Peyer's patch (tissue), 4 donors: ENCODE results near the gene CD1E. TPM values are rescaled to one million over a fixed set of nuclear protein-coding genes. Genes with fewer than 3 reads are reported as not detected.

Experiments
- DNase-seq, 3 donors: peaks; one replicate each; pipeline ENCODE4 v3.0.0-alpha.2; 2017 to 2019
- H3K27ac ChIP-seq, 4 donors: fragments of 200-600 bp; sonication (generic); one replicate each; pipeline ENCODE4 v1.5.1; 2016 to 2019
- H3K27me3 ChIP-seq, 2 donors: fragments of 200-600 bp; sonication (generic); one replicate each; pipeline ENCODE4 v1.5.1; 2019
- H3K36me3 ChIP-seq, 3 donors: fragments of 200-600 bp; sonication (generic); one replicate each; pipeline ENCODE4 v1.5.1; 2016 to 2019
- H3K4me1 ChIP-seq, 4 donors: fragments of 200-600 bp; sonication (generic); one replicate each; pipeline ENCODE4 v1.5.1; 2016 to 2019
- H3K4me3 ChIP-seq, 4 donors: fragments of 200-600 bp; sonication (generic); 1 replicate in 3 of 4; 2 replicates in 1 of 4; pipeline ENCODE4 v1.5.1; 2016 to 2019; ENCODE audit warnings: mild to moderate bottlenecking in 1 of 4
- H3K9me3 ChIP-seq, 4 donors: fragments of 200-600 bp; sonication (generic); one replicate each; pipeline ENCODE4 v1.5.1; 2016 to 2019; ENCODE audit warnings: mild to moderate bottlenecking in 1 of 4
- POLR2A ChIP-seq, 2 donors: fragments of 450-650 bp; IDR thresholded peaks; one replicate each; pipeline ENCODE4 v1.5.1; 2017; ENCODE audit warnings: antibody characterized with exemption in 2 of 2, mild to moderate bottlenecking in 2 of 2, moderate library complexity in 2 of 2
- total RNA-seq, 4 donors: library from RNA; depleted of rRNA; stranded (reverse); fragments of >200 nt; gene quantifications; one replicate each; pipeline ENCODE4 v1.1.0, GENCODE V29; 2016
- TF ChIP-seq, protein P1 (sequence below), 6 experiments: fragments of 450-650 bp in 4 of 6; fragments of 200-600 bp in 2 of 6; sonication (generic) in 1 of 6; IDR thresholded peaks; one replicate each; pipeline ENCODE4 v1.5.1; 2017 to 2019; ENCODE audit warnings: antibody characterized with exemption in 6 of 6, mild to moderate bottlenecking in 3 of 6, moderate library complexity in 1 of 6

CD1E gene
- total RNA-seq, result not detected

DNA sequence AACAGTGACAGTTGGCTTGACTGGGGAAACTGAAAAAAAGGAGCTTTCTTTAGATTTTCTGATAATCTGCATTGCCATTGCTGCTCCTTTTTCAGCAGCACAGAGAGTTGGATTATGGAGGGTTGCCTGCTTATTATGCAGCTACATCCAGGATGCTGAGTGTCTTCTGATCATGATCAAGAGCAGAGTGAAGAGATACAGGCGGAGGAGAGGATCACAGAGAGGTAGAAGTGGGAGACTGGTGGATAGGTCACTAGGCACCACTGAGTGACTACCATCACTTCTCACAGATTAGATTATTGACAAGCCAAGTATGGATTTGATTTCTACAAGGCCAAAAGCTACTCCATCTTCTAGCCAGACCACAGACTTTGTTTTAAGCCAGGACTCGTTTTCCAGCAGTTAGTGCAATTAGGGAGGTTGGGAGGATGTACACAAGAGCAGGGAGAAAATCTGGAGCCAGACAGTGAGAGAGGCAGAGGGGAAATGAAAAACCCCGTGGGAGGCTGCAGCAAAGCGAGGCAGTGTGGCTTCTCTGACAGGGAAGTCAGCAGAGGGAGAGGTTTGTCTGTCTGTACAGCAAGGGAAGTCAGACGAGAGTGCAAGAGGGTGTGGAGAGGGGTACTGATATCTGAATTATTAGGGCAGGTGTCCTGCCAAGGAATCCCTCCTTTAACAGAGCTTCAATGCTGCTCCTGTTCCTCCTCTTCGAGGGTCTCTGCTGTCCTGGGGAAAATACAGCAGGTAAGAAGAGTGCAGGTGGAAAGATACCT is at the start of gene CD1E:
TSS of gene CD1E (plus strand) at position 592 of the 773 bp plus-strand sequence. CDS start at position 687, 95 bp downstream.
- Histone ChIP-seq H3K27me3 (no peaks in the 10 kb centered on the region), H3K9me3 (no peaks in the 10 kb centered on the region), H3K36me3 (no peaks in the 10 kb centered on the region), H3K27ac (no peak within 1 kb of the TSS), H3K4me3 (no peak within 1 kb of the TSS), H3K4me1 (no peaks in the 10 kb centered on the region)
- DNase-seq, result no peak
- TF ChIP-seq, protein P1, sequence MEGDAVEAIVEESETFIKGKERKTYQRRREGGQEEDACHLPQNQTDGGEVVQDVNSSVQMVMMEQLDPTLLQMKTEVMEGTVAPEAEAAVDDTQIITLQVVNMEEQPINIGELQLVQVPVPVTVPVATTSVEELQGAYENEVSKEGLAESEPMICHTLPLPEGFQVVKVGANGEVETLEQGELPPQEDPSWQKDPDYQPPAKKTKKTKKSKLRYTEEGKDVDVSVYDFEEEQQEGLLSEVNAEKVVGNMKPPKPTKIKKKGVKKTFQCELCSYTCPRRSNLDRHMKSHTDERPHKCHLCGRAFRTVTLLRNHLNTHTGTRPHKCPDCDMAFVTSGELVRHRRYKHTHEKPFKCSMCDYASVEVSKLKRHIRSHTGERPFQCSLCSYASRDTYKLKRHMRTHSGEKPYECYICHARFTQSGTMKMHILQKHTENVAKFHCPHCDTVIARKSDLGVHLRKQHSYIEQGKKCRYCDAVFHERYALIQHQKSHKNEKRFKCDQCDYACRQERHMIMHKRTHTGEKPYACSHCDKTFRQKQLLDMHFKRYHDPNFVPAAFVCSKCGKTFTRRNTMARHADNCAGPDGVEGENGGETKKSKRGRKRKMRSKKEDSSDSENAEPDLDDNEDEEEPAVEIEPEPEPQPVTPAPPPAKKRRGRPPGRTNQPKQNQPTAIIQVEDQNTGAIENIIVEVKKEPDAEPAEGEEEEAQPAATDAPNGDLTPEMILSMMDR (IDR thresholded peaks at IDR 0.05), result no peak
- TF ChIP-seq POLR2A (IDR thresholded peaks at IDR 0.05), result no peak

DNA sequence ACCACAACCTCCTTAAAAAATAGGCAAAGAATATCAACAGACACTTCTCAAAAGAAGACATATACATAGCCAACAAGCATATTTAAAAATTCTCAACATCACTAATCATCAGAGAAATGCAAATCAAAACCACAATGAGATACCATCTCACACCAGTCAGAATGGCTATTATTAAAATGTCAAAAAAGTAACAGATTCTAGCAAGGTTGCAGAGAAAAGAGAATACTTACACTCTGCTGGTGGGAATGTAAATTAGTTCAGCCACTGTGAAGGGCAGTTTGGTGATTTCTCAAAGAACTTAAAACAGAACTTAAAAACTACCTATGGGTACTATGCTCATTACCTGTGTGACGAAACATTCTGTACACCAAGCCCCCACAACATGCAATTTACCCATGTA is 43.1 kb upstream of the CD1E start:
- Histone ChIP-seq H3K27me3 (no peaks in the 10 kb centered on the region), H3K4me3 (no peak overlapping the region), H3K9me3 (no peaks in the 10 kb centered on the region), H3K36me3 (no peaks in the 10 kb centered on the region), H3K4me1 (no peaks in the 10 kb centered on the region), H3K27ac (no peak overlapping the region)
- no peak for DNase-seq
- TF ChIP-seq, protein P1 (IDR thresholded peaks at IDR 0.05), result no peak
- TF ChIP-seq POLR2A (IDR thresholded peaks at IDR 0.05), result no peak

DNA sequence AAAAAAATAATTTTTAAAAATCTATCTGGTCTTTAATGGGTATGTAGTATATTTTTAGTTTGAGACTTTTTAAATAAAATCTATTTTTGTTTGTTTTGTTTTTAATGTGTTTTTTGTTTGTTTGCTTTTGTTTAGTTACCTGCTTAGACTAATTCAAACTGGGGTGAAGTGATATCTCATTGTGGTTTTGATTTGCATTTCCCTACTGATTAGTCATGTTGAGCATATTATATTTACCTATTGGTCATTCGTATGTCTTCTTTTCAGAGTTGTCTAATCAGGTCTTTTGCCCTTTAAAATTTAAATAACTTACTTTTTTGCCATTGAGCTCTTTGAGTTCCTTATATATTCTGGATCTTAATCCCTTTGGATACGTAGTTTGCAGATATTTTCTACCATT is 42.6 kb upstream of the CD1E start:
- Histone ChIP-seq H3K4me3 (no peak overlapping the region), H3K36me3 (no peaks in the 10 kb centered on the region), H3K27ac (no peak overlapping the region), H3K27me3 (no peaks in the 10 kb centered on the region), H3K4me1 (no peaks in the 10 kb centered on the region), H3K9me3 (no peaks in the 10 kb centered on the region)
- DNase-seq, result no peak
- TF ChIP-seq POLR2A (IDR thresholded peaks at IDR 0.05), result no peak
- TF ChIP-seq, protein P1 (IDR thresholded peaks at IDR 0.05), result no peak

DNA sequence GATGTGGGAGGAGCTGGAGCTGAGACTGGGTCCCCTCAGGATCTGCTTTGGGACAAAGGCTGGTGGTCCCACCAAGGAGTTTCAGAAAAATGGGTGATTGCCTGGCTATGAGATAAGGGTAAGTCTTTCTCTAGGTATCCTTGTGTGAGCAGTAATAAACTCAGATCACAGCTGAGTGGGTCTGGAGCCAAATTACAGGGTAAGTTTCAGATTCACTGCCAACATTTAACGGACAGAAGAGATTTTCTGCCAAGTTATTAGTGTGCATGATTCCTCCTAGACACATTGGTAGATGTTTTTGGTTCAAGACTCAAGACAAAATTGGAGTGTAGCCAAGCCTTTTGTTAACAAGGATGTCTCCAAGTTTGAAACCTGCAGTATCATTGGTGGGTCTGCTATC is 29.8 kb upstream of the CD1E start:
- H3K4me3 ChIP-seq, result no peak overlapping the region
- DNase-seq, result no peak
- no peaks in the 10 kb centered on the region for H3K9me3 ChIP-seq
- no peak for TF ChIP-seq POLR2A (IDR thresholded peaks at IDR 0.05)
- TF ChIP-seq, protein P1 (IDR thresholded peaks at IDR 0.05), result no peak
- no peaks in the 10 kb centered on the region for H3K4me1 ChIP-seq
- H3K27me3 ChIP-seq, result no peaks in the 10 kb centered on the region
- no peak overlapping the region for H3K27ac ChIP-seq
- H3K36me3 ChIP-seq, result no peaks in the 10 kb centered on the region

DNA sequence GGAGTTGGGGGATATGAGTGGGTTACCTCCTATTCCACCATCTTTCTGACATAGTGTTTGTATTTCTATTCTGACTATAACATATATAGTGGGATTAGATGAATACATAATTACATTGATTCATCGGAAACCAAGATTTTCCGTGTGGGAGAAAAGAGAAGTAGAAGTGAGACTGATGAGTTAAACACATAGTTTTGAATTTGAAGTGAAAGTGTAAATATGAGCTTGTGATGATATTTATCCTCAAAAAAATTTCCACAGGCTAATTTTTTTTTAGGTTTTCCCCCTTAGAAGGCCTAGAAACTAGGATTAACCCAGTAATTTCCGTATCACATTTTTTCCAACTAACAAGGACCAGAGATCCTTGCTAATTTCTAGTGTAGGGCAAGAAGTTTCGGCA is 29.3 kb upstream of the CD1E start:
- Histone ChIP-seq H3K9me3 (no peaks in the 10 kb centered on the region), H3K27me3 (no peaks in the 10 kb centered on the region), H3K4me3 (no peak overlapping the region), H3K27ac (no peak overlapping the region), H3K36me3 (no peaks in the 10 kb centered on the region), H3K4me1 (no peaks in the 10 kb centered on the region)
- no peak for DNase-seq
- TF ChIP-seq, protein P1 (IDR thresholded peaks at IDR 0.05), result no peak
- no peak for TF ChIP-seq POLR2A (IDR thresholded peaks at IDR 0.05)
